ENCODE results near the gene SRSF10. TPM values are rescaled to one million over a fixed set of nuclear protein-coding genes. Genes with fewer than 3 reads are reported as not detected.

Gene SRSF10
- total and polyA plus RNA-seq, 9 of the 15 experiments (the other 6 are each of a cell fraction or from before 2014, with no cell fraction given) = 154 to 264 (median 205) TPM

DNA sequence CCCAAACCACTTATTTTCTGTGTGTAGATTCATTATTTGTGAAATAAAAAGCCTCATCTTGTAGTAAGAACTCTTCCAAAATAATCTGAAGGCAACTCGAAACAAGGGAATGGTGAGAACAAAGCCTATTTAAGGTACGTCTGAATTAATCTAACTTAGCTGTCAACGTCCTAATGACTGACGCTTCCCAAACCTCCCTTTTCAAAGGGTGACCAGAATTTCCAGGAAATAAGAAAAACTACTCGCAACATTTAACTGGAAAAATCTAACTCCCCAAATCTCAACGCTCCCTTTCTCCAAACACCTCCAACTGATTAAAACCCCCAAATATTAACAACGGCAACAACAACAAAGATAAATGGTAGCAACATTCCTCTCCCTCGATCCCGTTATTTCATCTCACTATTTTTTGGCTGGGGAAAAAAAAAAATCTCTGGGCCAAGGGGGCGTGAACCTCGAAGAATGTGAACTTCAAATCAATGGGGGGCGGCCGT lies 693 bp downstream of the SRSF10 start (continued):
- TF ChIP-seq, protein P1, sequence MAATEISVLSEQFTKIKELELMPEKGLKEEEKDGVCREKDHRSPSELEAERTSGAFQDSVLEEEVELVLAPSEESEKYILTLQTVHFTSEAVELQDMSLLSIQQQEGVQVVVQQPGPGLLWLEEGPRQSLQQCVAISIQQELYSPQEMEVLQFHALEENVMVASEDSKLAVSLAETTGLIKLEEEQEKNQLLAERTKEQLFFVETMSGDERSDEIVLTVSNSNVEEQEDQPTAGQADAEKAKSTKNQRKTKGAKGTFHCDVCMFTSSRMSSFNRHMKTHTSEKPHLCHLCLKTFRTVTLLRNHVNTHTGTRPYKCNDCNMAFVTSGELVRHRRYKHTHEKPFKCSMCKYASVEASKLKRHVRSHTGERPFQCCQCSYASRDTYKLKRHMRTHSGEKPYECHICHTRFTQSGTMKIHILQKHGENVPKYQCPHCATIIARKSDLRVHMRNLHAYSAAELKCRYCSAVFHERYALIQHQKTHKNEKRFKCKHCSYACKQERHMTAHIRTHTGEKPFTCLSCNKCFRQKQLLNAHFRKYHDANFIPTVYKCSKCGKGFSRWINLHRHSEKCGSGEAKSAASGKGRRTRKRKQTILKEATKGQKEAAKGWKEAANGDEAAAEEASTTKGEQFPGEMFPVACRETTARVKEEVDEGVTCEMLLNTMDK (IDR thresholded peaks at IDR 0.05; ENCODE audit: borderline replicate concordance, insufficient read depth, low read depth, low read length, poor library complexity, severe bottlenecking) = no peak
- TF ChIP-seq ZNF589 (CRISPR knock-in tag; IDR thresholded peaks at IDR 0.05; ENCODE audit: low read depth) = peak; percentile 48; the same call in 1 of the 2 replicates
- TF ChIP-seq FOXK2 (conservative IDR thresholded peaks at IDR 0.05 in 1 of 2, IDR thresholded peaks at IDR 0.05 in 1 of 2; ENCODE audit: low read depth in 2 of 2) = peak in 1 of 2 experiments; percentile 16; a peak in 1 of 4 replicates
- TF ChIP-seq L3MBTL2 (IDR thresholded peaks at IDR 0.05) = no peak
- TF ChIP-seq LCOR (CRISPR knock-in tag; IDR thresholded peaks at IDR 0.05) = no peak
- no peak for TF ChIP-seq ZNF263 (CRISPR knock-in tag; IDR thresholded peaks at IDR 0.05; ENCODE audit: borderline replicate concordance)
- TF ChIP-seq CTBP1 (IDR thresholded peaks at IDR 0.05; ENCODE audit: borderline replicate concordance) = no peak
- TF ChIP-seq ZNF23 (CRISPR knock-in tag; IDR thresholded peaks at IDR 0.05) = no peak
- no peak for TF ChIP-seq PML (IDR thresholded peaks at IDR 0.05; ENCODE audit: low read length)
- TF ChIP-seq, protein P2, sequence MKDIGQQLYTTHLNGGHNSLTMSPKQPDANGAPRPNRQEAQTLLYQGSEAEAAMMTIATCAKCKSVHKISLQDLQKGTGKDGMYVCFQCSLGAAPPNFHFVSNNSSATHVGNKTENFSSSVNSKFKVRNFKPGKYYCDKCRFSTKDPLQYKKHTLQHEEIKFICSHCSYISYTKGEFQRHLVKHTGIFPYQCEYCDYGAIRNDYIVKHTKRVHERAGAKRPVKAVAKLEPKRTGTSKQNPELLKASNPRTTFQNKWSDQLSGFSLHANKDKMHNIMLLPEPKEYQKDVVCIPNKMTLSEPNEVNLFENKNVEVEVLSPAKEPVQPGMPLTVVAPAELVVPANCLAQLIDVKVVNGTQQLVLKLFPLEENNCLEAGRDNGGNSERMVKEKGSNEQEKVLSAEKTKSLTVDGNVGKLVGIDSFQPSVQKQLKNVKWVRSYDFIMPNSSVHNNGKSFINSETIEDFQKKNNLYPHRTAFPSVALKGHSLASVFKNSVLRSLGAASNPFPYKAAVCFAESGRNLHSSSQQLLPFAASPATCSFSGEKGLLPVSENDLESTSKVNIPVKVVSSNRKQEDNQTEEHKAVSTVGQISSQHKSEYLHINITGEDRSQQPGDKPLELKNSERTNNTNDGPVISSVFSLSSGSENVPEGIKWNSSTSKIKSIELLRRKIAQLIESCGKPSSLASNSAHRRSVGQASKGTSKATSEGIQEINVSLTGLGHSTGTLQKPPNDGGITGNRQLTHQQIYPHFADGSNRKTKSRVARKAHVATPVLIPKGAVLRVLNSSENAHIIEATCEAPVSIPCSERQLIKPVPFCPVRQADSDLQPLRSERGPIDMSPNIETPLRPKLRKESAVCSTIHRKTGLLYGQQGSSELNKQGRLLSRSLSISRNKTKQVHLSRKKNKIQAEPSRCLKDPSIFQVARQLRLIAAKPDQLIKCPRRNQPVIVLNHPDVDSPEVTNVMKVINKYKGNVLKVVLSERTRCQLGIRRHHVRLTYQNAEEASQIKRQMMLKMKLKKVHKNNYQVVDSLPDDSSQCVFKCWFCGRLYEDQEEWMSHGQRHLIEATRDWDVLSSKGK (CRISPR knock-in tag; IDR thresholded peaks at IDR 0.05) = no peak
- TF ChIP-seq NCOA6 (IDR thresholded peaks at IDR 0.05) = no peak
- no peak for TF ChIP-seq ELF1 (tag; IDR thresholded peaks at IDR 0.05)
- TF ChIP-seq SREBF1 (IDR thresholded peaks at IDR 0.05; ENCODE audit: borderline replicate concordance, low read depth, low read length) = no peak
- no peak for TF ChIP-seq XRCC5 (IDR thresholded peaks at IDR 0.05; ENCODE audit: low read depth, low read length)
- no peak for TF ChIP-seq ZNF407 (IDR thresholded peaks at IDR 0.05; ENCODE audit: low read depth)
- no peak for TF ChIP-seq ZNF239 (CRISPR knock-in tag; IDR thresholded peaks at IDR 0.05)

All from K562 (cell line).